ENCODE data around the gene TGFB2. TPM values are rescaled to one million over a fixed set of nuclear protein-coding genes. Genes with fewer than 3 reads are reported as not detected.

Gene TGFB2
- total and polyA plus RNA-seq, 2 experiments from 2014 or later: 0.97 to 1.3 TPM

DNA sequence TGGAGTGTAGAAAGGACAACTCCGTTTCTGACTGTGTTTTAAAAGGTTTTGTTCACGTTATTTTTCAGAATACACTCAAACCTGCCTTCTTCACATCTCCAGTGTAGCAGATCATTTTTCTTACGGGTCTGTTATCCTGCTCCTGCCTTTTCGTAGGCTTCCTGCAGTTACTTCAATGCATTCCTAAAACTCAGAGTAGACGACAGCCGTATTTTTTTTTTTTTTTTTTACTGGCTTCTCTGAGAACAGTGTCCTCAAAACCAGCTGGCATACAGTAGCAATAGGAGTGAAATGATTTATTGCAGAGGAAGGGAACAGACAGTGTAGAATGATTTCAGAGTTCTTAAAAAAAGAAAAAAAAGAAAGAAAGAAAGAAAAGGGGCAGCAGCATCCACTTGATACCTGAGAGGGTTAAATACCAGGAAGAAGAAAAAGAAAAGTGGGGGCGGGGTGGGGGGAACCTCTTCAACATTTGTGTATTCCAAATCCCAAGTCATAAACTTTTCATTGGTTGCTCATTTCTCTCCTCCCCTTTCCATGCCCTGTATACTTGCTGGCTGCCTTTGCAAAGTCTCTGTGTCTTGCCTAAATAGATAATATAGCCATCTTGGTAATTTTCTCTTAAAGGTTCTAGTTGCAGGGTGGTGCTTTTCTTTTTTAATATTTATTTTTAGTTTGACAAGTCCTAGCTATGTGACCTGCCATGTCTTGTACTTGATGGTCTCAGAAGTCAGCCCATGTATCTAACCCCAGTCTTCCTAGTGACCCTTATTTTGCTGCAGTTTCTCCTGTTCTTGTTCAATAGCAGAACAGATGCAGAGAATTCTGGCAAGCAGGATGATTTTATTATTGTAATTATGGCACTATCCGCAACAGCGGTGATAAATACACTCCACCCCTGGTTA, 2.8 kb downstream of the TGFB2 start:
- H3K27me3 ChIP-seq (replicated peaks; ENCODE audit: insufficient read depth): no peaks in the 10 kb centered on the region
- DNase-seq: peak; percentile 31
- H3K4me1 ChIP-seq (ENCODE audit: insufficient read depth): peaks cover 16% of the 10 kb centered on the region
- no peaks in the 10 kb centered on the region for H3K79me2 ChIP-seq (ENCODE audit: insufficient read depth)
- H3K9me2 ChIP-seq (ENCODE audit: insufficient read depth): no peaks in the 10 kb centered on the region
- TF ChIP-seq EZH2 (IDR thresholded peaks at IDR 0.05; ENCODE audit: insufficient read depth, poor library complexity, severe bottlenecking) (no peak), EZH2phosphoT487 (IDR thresholded peaks at IDR 0.05; ENCODE audit: insufficient read depth, low read depth) (no peak)
- H2AFZ ChIP-seq: peak overlapping the region; percentile 84
- H3K9ac ChIP-seq: no peak overlapping the region
- H3K9me3 ChIP-seq (ENCODE audit: low read depth): no peaks in the 10 kb centered on the region
- peak overlapping the region; percentile 80 for H3K4me3 ChIP-seq
- H3K4me2 ChIP-seq (ENCODE audit: unreplicated experiment): peak overlapping the region; percentile 98
- no peaks in the 10 kb centered on the region for H4K20me1 ChIP-seq (ENCODE audit: insufficient read depth)
- H3K36me3 ChIP-seq (ENCODE audit: low read depth): no peaks in the 10 kb centered on the region
- WGBS, 2 experiments (ENCODE audit: low coverage in 1 of 2, low lambda C conversion rate in 2 of 2, missing lambda C conversion rate in 2 of 2): 32 to 35% methylated on average over 9 of the region's 9 CpGs
- no peak overlapping the region for H3K27ac ChIP-seq
- H3F3A ChIP-seq (ENCODE audit: insufficient read depth): peaks cover 39% of the 10 kb centered on the region
- in situ Hi-C loops (cut with MboI): loop anchor here (10.0 to 25.0 kb wide), 5 partner anchors 207 to 1464 kb away; no protein-coding TSS in a partner anchor

DNA sequence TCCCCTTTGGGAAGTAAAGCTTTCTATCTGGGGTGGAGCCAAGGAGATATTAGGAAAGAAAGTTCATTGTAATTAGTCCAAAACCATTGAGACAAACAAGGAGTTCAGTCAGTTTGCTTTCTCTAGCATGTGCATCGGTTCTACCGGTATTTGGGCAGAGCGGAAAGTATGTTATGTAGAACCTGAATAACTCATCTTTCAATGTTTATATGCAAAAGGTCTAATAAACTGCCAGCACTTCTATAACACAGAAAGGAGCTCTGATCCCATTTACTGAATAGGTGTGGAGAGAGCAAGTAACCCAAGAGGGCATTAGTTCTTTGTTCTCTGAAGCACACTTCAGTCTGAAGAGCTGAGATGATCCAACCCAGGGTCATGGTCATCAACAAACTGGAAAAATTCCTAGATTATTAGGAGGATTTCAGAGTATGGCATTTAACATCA, 3.5 kb downstream of the TGFB2 start:
- 41 to 42% methylated on average over 3 of the region's 3 CpGs for WGBS, 2 experiments (ENCODE audit: low coverage in 1 of 2, low lambda C conversion rate in 2 of 2, missing lambda C conversion rate in 2 of 2)
- Histone ChIP-seq H3K27ac (no peak overlapping the region), H3K9me2 (ENCODE audit: insufficient read depth) (no peaks in the 10 kb centered on the region), H4K20me1 (ENCODE audit: insufficient read depth) (no peaks in the 10 kb centered on the region), H3K27me3 (replicated peaks; ENCODE audit: insufficient read depth) (no peaks in the 10 kb centered on the region), H2AFZ (no peak overlapping the region), H3K4me1 (ENCODE audit: insufficient read depth) (peaks cover 16% of the 10 kb centered on the region), H3K4me2 (ENCODE audit: unreplicated experiment) (peak overlapping the region; percentile 18), H3F3A (ENCODE audit: insufficient read depth) (peaks cover 39% of the 10 kb centered on the region), H3K79me2 (ENCODE audit: insufficient read depth) (no peaks in the 10 kb centered on the region), H3K9ac (no peak overlapping the region), H3K4me3 (peak overlapping the region; percentile 16; the same call in 1 of the 2 replicates), H3K36me3 (ENCODE audit: low read depth) (no peaks in the 10 kb centered on the region), H3K9me3 (ENCODE audit: low read depth) (no peaks in the 10 kb centered on the region)
- in situ Hi-C loops (cut with MboI): loop anchor here (10.0 to 25.0 kb wide), 5 partner anchors 206 to 1464 kb away; no protein-coding TSS in a partner anchor
- no peak for DNase-seq
- TF ChIP-seq EZH2phosphoT487 (IDR thresholded peaks at IDR 0.05; ENCODE audit: insufficient read depth, low read depth): no peak
- TF ChIP-seq EZH2 (IDR thresholded peaks at IDR 0.05; ENCODE audit: insufficient read depth, poor library complexity, severe bottlenecking): no peak

GRCh38 chr1:218349348-218350034, 4.4 kb downstream of the TGFB2 start:
- H3K9ac ChIP-seq: no peak overlapping the region
- H3K36me3 ChIP-seq (ENCODE audit: low read depth): no peaks in the 10 kb centered on the region
- in situ Hi-C loops (cut with MboI): loop anchor here (10.0 to 25.0 kb wide), 5 partner anchors 205 to 1463 kb away; no protein-coding TSS in a partner anchor
- no peak overlapping the region for H3K4me3 ChIP-seq
- WGBS, 2 experiments (ENCODE audit: low coverage in 1 of 2, low lambda C conversion rate in 2 of 2, missing lambda C conversion rate in 2 of 2): 73 to 80% methylated on average over 5 of the region's 5 CpGs
- H4K20me1 ChIP-seq (ENCODE audit: insufficient read depth): no peaks in the 10 kb centered on the region
- no peaks in the 10 kb centered on the region for H3K27me3 ChIP-seq (replicated peaks; ENCODE audit: insufficient read depth)
- no peak overlapping the region for H2AFZ ChIP-seq
- peaks cover 16% of the 10 kb centered on the region for H3K4me1 ChIP-seq (ENCODE audit: insufficient read depth)
- no peak for TF ChIP-seq EZH2phosphoT487 (IDR thresholded peaks at IDR 0.05; ENCODE audit: insufficient read depth, low read depth)
- no peak for TF ChIP-seq EZH2 (IDR thresholded peaks at IDR 0.05; ENCODE audit: insufficient read depth, poor library complexity, severe bottlenecking)
- no peak overlapping the region for H3K4me2 ChIP-seq (ENCODE audit: unreplicated experiment)
- no peaks in the 10 kb centered on the region for H3K9me3 ChIP-seq (ENCODE audit: low read depth)
- H3K9me2 ChIP-seq (ENCODE audit: insufficient read depth): no peaks in the 10 kb centered on the region
- H3K79me2 ChIP-seq (ENCODE audit: insufficient read depth): no peaks in the 10 kb centered on the region
- H3F3A ChIP-seq (ENCODE audit: insufficient read depth): peaks cover 39% of the 10 kb centered on the region
- no peak overlapping the region for H3K27ac ChIP-seq
- DNase-seq: no peak

GRCh38 chr1:218350035-218350525, 4.9 kb downstream of the TGFB2 start:
- no peak overlapping the region for H3K9ac ChIP-seq
- H2AFZ ChIP-seq: no peak overlapping the region
- WGBS, 2 experiments (ENCODE audit: low coverage in 1 of 2, low lambda C conversion rate in 2 of 2, missing lambda C conversion rate in 2 of 2): 73 to 79% methylated on average over 7 of the region's 7 CpGs
- H3K36me3 ChIP-seq (ENCODE audit: low read depth): no peaks in the 10 kb centered on the region
- H3K9me3 ChIP-seq (ENCODE audit: low read depth): no peaks in the 10 kb centered on the region
- H3F3A ChIP-seq (ENCODE audit: insufficient read depth): peaks cover 39% of the 10 kb centered on the region
- no peak for TF ChIP-seq EZH2phosphoT487 (IDR thresholded peaks at IDR 0.05; ENCODE audit: insufficient read depth, low read depth)
- no peak for TF ChIP-seq EZH2 (IDR thresholded peaks at IDR 0.05; ENCODE audit: insufficient read depth, poor library complexity, severe bottlenecking)
- no peaks in the 10 kb centered on the region for H3K9me2 ChIP-seq (ENCODE audit: insufficient read depth)
- H3K79me2 ChIP-seq (ENCODE audit: insufficient read depth): no peaks in the 10 kb centered on the region
- H3K4me3 ChIP-seq: no peak overlapping the region
- no peaks in the 10 kb centered on the region for H3K27me3 ChIP-seq (replicated peaks; ENCODE audit: insufficient read depth)
- no peak overlapping the region for H3K4me2 ChIP-seq (ENCODE audit: unreplicated experiment)
- no peak for DNase-seq
- H3K4me1 ChIP-seq (ENCODE audit: insufficient read depth): peaks cover 16% of the 10 kb centered on the region
- in situ Hi-C loops (cut with MboI): no loop called here
- H3K27ac ChIP-seq: no peak overlapping the region
- H4K20me1 ChIP-seq (ENCODE audit: insufficient read depth): no peaks in the 10 kb centered on the region

Data from GM23248 (cell line).